GM18868 (cell line): ENCODE results near the gene NEUROG2.
"Not testable (repeated sequence)": the region's sequence is repeated elsewhere in the genome, so short reads cannot be mapped to it uniquely, and the experiment has no call there.

Source experiments
- ATAC-seq: cut with Tn5 transposase; IDR thresholded peaks from one replicate; pipeline ENCODE4 v1.9.1; 2021; ENCODE audit warnings: mild to moderate bottlenecking, moderate library complexity; ENCODE audit not compliant: unreplicated experiment

The NEUROG2 gene

DNA sequence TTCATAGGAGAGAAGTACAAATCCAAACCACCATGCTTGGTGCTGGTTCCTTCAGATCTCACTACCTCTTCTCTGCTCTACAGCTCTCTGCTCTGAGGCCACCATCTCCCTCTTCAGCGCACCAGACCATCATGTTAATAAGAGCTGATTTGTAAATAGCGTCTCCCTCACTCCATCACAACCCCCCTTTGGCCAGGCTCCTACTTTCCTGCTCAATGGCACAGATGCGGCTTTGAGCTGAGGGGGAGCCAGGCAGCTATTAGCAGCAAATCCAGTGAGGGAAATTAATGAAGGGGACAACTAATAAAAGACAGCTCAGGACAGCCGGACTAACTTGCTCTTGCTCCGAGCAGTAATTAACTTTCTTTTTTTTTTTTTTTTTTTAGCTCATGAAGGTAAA, 13.1 kb downstream of the NEUROG2 start:
- no peak for ATAC-seq

DNA sequence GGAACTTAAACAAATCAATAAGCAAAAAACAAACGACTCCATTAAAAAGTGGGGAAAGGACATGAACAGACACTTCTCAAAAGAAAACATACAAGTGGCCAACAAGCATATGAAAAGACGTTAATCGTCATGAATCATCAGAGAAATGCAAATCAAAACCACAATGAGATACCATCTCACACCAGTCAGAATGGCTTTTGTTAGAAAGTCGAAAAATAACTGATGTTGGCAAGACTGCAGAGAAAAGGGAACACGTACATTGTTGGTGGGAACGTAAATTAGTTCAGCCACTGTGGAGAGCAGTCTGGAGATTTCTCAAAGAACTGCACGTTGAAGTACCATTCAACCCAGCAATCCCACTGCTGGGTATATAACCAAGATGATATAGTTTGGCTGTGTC, 23.7 kb downstream of the NEUROG2 start:
- no peak for ATAC-seq

DNA sequence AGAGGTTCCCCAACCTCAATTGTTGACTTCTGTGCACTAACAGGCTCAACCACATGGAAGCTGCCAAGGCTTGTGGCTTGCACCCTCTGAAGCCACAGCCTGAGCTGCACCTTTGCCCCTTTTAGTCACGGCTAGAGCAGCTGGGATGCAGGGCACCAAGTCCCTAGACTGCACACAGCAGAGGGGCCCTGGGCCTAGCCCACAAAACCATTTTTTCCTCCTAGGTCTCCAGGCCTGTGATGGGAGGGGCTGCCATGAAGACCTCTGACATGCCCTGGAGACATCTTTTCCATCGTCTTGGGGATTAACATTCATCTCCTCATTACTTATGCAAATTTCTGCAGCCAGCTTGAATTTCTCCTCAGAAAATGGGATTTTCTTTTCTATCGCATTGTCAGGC, 25.2 kb downstream of the NEUROG2 start:
- ATAC-seq: not testable (repeated sequence)

DNA sequence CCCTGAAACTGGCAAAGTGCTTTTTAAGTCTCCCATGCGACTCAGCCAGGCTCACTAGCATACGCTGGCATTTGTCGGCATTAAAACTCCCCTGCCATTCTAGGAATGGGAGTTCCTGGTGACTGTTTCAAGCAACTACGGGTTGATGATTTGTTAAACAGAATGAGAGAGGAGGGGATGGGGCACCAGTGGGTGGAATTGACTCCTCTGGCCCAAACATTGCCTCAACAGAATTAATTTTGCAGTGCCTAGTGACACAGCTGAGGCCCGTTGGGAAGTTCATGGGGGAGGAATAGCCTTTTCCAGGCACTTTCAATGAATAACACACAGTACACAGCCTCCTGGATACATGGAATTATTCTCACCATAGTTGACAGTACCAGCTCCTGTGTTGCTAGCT, 30.1 kb downstream of the NEUROG2 start:
- ATAC-seq: no peak

DNA sequence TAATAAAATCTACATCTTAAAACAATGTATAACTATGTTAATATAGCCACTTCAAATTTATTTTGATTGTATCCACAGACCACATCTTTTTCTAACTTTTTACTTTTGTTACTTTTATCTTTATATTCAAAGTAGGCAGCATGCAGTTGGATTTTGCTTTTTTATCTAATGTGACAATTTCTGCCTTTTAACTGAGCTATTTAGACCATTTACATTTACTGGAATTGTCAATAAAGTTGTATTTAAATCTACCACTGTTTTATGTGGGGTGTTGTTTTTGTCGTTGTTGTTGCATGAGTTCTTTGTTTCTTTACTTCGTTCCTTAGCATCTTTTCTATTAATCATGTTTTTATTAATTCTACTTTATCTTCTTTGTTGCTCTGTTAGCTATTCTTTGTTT, 42.0 kb downstream of the NEUROG2 start:
- no peak for ATAC-seq

DNA sequence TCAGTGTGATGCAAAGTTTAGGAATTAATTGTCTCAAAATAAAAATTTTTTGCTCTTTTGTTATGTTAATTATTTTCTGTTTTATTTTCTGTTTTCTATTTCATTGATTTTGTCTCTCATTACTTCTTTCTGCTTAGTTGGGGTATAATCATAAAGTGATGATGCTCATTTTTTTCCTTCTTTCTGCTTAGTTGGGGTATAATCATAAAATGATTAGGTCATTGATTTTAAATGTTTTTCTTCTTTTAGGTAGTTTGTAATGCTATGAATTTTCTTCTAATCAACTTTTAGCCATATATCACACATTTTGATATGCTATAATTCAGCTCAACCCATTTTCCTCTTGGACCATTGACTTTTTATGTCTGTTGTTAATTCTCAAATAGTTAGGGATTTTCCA, 43.7 kb downstream of the NEUROG2 start:
- no peak for ATAC-seq
